Measurements from ENCODE around the gene TBX21.

The TBX21 gene, protein sequence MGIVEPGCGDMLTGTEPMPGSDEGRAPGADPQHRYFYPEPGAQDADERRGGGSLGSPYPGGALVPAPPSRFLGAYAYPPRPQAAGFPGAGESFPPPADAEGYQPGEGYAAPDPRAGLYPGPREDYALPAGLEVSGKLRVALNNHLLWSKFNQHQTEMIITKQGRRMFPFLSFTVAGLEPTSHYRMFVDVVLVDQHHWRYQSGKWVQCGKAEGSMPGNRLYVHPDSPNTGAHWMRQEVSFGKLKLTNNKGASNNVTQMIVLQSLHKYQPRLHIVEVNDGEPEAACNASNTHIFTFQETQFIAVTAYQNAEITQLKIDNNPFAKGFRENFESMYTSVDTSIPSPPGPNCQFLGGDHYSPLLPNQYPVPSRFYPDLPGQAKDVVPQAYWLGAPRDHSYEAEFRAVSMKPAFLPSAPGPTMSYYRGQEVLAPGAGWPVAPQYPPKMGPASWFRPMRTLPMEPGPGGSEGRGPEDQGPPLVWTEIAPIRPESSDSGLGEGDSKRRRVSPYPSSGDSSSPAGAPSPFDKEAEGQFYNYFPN

GRCh38 chr17:47733047-47733673, at the start of gene TBX21:
TBX21 (plus strand) TSS chr17:47733236; CDS start chr17:47733455, 219 bp downstream.
- DNase-seq, result peak; percentile 67

DNA sequence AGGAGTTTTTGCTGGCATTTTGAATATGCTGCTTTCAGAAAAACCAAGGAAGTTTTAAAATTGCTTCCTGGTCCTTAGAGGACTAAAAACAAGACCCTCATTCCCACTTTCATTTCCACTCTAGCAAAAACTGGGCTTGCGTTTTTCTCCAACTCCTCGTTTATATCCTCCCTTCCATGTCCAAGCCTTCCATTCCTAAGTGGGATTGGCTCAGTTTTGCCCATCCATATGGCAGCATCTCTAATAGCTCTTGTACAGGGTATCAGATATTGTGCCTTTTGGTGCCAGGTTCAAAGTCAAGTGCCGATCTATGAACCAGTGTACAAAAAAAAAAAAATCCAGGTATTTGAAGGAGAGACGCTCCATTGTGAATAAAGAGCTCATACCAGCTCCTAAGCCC, 49.0 kb upstream of the TBX21 start:
- DNase-seq, result no peak

- no peak for DNase-seq
Observed at GRCh38 chr17:47684535-47685193, 48.4 kb upstream of the TBX21 start.

GRCh38 chr17:47685556-47686275, 47.3 kb upstream of the TBX21 start:
- DNase-seq, result no peak

- no peak for DNase-seq
Observed at GRCh38 chr17:47686276-47686635, 46.8 kb upstream of the TBX21 start.

DNA sequence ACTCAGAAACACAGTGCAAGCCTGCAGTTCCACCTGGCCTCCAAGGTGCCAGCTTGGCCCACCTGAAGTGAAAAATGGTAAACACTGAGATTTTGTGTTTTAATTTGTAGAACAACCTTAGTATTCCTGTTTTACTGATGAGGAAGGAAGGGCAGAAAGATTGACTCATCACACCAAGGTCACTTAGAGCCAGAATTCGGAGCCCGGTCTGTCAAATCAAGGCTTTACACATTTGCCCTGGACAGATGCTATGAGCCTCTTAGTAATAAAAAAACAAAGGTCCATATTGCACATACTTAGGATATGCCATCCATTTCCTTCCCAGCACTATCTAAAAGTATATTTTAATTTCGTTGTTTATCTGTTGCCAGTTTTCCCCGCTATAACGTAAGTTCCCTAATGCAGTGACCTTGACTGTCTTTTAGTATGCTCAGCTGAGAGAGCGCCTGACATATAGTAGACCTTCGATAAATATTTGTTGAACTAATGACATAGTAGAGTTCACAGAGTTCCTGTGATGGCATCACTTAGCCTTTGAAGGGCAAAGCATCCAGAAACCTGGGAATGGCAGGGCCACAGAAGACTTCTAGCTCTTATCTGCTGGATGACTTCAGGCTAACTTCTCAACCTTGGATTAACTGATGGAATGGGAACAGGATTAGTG, 46.2 kb upstream of the TBX21 start:
- no peak for DNase-seq

GRCh38 chr17:47687328-47687690, 45.7 kb upstream of the TBX21 start:
- DNase-seq, result no peak

DNA sequence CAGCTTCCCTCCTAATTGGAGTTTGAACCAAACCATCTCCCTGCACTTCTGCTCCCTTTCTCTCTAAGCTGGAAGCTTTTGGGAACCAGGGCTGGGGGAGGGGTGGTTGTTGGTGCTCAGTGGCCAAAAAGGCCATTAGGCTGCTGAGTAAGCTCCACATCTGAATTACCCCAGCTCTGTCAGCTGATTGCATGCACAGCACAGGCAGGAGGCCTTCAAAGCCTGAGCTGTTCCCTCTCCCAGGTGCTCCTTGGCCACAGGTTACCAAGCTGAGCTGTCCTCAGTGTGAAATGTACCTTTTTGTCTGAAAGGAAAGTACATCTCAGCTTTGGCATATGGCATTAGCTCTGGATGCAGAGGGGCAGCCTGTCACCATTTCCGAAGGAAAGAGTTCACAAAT, 45.3 kb upstream of the TBX21 start:
- no peak for DNase-seq

DNA sequence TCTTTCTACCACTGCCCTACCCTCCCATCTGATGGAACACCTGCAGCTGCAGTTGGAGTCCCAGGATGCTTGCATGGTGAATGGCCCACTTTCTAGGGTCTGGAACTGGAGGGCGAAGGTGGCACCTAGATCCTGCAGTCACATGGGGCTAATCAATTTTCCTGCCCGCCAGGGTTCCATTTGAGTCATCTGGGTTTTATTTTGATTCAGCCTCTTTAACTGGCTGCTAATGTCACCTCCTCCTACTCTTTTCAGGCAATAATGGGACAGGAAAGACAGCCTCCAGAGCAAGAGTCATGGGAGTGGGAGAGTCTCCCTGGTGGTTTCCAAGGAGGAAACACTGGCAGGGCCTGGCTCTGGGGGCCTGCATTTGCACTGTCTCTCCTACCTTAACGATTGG, 42.9 kb upstream of the TBX21 start:
- DNase-seq, result no peak

- no peak for DNase-seq
Observed at GRCh38 chr17:47692137-47692894, 40.7 kb upstream of the TBX21 start.

GRCh38 chr17:47692895-47693730, 39.9 kb upstream of the TBX21 start:
- DNase-seq, result no peak

GRCh38 chr17:47693731-47694580, 39.1 kb upstream of the TBX21 start, which contains the start of gene TBKBP1:
TBKBP1 (plus strand) TSS chr17:47694161; CDS start chr17:47696113, 1,952 bp downstream.
- peak; percentile 90 for DNase-seq

- peak; percentile 70 for DNase-seq
Observed at GRCh38 chr17:47694581-47695428, 38.2 kb upstream of the TBX21 start.

DNA sequence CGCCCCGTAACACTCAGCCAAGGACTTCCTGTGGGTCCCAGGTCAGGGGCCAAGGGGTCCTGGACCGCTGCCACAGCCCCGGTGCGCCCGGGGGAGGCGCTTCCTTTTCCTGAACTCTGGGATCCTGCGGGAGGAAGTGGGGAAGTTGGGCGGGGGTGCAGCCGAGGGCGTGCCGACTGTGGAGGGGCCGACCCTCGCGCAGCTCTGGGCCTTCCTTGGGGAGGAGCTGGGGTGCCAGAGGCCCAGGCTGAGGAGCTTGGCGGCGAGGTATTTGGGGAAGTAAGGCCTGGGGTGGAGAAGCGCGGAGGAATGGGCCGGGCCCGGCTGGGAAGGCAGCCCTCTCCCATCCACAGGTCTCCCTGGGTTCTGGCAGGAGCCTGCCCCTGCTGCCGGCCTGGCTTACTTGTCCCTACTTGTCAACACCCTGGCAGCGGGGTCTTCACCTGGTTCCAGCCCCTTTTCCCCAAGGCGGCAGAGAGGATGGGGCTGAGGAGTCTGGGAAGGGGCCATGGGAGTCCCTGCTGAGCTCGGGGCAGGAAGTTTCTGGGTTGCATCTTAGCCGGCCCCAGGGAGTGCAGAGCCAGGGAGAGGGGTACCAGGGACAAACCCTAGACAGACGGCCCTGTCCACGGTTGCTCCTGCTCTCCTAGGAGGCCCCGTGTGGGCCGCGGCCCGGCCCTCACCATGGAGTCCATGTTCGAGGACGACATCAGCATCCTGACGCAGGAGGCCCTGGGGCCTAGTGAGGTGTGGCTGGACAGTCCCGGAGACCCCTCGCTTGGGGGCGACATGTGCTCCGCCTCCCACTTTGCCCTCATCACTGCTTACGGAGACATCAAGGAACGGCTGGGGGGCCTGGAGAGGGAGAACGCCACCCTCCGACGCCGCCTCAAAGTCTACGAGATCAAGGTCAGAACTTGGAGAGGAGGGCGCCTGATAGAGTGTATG, 37.3 kb upstream of the TBX21 start:
- peak; percentile 76 for DNase-seq

- DNase-seq, result no peak
Observed at GRCh38 chr17:47696717-47697642, 36.1 kb upstream of the TBX21 start.

Measured in femur (tissue), 1 donor.